RWPE1 (cell line): ENCODE results near the gene SYMPK.
A peak's percentile ranks its signal among the peaks of the same experiment; 100 is the strongest.

Experiments used
- CTCF ChIA-PET: fragments of 350-600 bp; sonication (Branson Sonifier 250); formaldehyde crosslinking; extraction: SDS; loops from one replicate; lab custom pipeline; 2021; lab: Yijun Ruan, JAX
- POLR2A ChIA-PET: fragments of 400-600 bp; formaldehyde crosslinking; extraction: SDS; loops from one replicate; lab custom pipeline; 2020; ENCODE audit warnings: antibody characterized with exemption; ENCODE audit not compliant: low non-redundant PET; lab: Yijun Ruan, JAX
- DNase-seq: peaks from one replicate; pipeline ENCODE4 v3.0.0; 2012; ENCODE audit warnings: low spot score
- H3K27ac ChIP-seq: fragments of 450-650 bp; 2 replicates; pipeline ENCODE4 v1.5.1; 2017
- CTCF ChIP-seq: fragments of 450-650 bp; conservative IDR thresholded peaks from 2 replicates; pipeline ENCODE4 v1.5.1; 2017; ENCODE audit warnings: low read depth, mild to moderate bottlenecking

The SYMPK gene

GRCh38 chr19:45782162-45782691 is 80.7 kb downstream of the SYMPK start, which contains the start of gene DMPK:
TSS of gene DMPK (minus strand) at chr19:45782490. CDS start at chr19:45782352, 138 bp downstream.
- CTCF ChIA-PET, result interaction anchor here (1.1 to 1.3 kb wide), 4 partner anchors 9 to 17 kb away, joined by 3 to 8 read pairs (median 6); partner anchors contain the start of gene DMWD

GRCh38 chr19:45781214-45782161 is 81.5 kb downstream of the SYMPK start:
- no peak for TF ChIP-seq CTCF
- H3K27ac ChIP-seq, result peak overlapping the region; percentile 98
- ChIA-PET POLR2A (interaction anchor here (2.6 kb wide), 1 partner anchor 12 kb away, joined by 27 read pairs; the partner anchor contains the start of gene SIX5), CTCF (interaction anchor here (0.6 to 1.3 kb wide), 6 partner anchors 9 to 83 kb away, joined by 3 to 8 read pairs (median 4); partner anchors contain the start of genes DMWD and FOXA3)
- peak; percentile 72 for DNase-seq

More at GRCh38 chr19:45782162-45782691, 80.7 kb downstream of the SYMPK start, which contains the start of gene DMPK:
- POLR2A ChIA-PET, result interaction anchor here (0.5 to 2.6 kb wide), 8 partner anchors 13 to 932 kb away, joined by 3 to 27 read pairs (median 4); partner anchors contain the start of gene SIX5
- no peak for TF ChIP-seq CTCF
- H3K27ac ChIP-seq, result peak within 1 kb of the TSS; percentile 98
- DNase-seq, result no peak

- DNase-seq, result no peak
- peak overlapping the region; percentile 98 for H3K27ac ChIP-seq
- POLR2A ChIA-PET, result interaction anchor here (2.6 kb wide), 1 partner anchor 11 kb away, joined by 27 read pairs; the partner anchor contains the start of gene SIX5
- TF ChIP-seq CTCF, result no peak
- CTCF ChIA-PET, result interaction anchor here (0.6 to 1.3 kb wide), 4 partner anchors 8 to 84 kb away, joined by 3 to 8 read pairs (median 4); partner anchors contain the start of genes DMWD and FOXA3
Observed at GRCh38 chr19:45780448-45781213, 82.3 kb downstream of the SYMPK start.

- peak overlapping the region; percentile 98 for H3K27ac ChIP-seq
- DNase-seq, result no peak
- POLR2A ChIA-PET, result no interaction called here
- no peak for TF ChIP-seq CTCF
- CTCF ChIA-PET, result interaction anchor here (0.9 kb wide), 1 partner anchor 9 kb away, joined by 3 read pairs; no protein-coding TSS in a partner anchor
Observed at GRCh38 chr19:45780146-45780447, 82.8 kb downstream of the SYMPK start.

- H3K27ac ChIP-seq, result peak overlapping the region; percentile 98
- DNase-seq, result peak; percentile 91
- ChIA-PET POLR2A (interaction anchor here (1.3 kb wide), 1 partner anchor 10 kb away, joined by 3 read pairs; the partner anchor contains the start of gene SIX5), CTCF (interaction anchor here (0.6 to 1.7 kb wide), 5 partner anchors 9 to 1251 kb away, joined by 3 to 25 read pairs (median 3); no protein-coding TSS in a partner anchor)
- TF ChIP-seq CTCF, result peak; percentile 93
Observed at GRCh38 chr19:45779231-45780145, 83.5 kb downstream of the SYMPK start.
